A673 (cell line): ENCODE measurements around the gene SDK1. TPM values are rescaled to one million over a fixed set of nuclear protein-coding genes. Genes with fewer than 3 reads are reported as not detected.

Experiments used
- BruUV-seq: library from RNA; stranded (reverse); fragments of 400-500 nt; replicated peaks from 2 replicates; lab custom pipeline; 2021; lab: Mats Ljungman, UMichigan
- CTCF ChIA-PET: fragments of 300-600 bp; sonication (Branson Sonifier 250); formaldehyde crosslinking; loops from one replicate; lab custom pipeline; 2022; ENCODE audit warnings: antibody characterized with exemption; lab: Charles Lee
- POLR2A ChIA-PET: fragments of 300-600 bp; sonication (Branson Sonifier 250); formaldehyde crosslinking; loops from one replicate; lab custom pipeline; 2022; ENCODE audit warnings: antibody characterized with exemption; ENCODE audit not compliant: low non-redundant PET; lab: Charles Lee
- DNase-seq: peaks from one replicate; pipeline ENCODE4 v3.0.0-alpha.2; 2015; ENCODE audit warnings: low spot score
- H3K27ac ChIP-seq: fragments of 200-600 bp; sonication (generic); 2 replicates; pipeline ENCODE4 v1.5.1; 2016; ENCODE audit warnings: mixed run types, low read depth, mild to moderate bottlenecking, mixed read lengths, antibody characterized with exemption, low read length; ENCODE audit not compliant: poor library complexity, severe bottlenecking
- H3K27me3 ChIP-seq: fragments of 200-600 bp; sonication (generic); replicated peaks from 2 replicates; pipeline ENCODE4 v1.6.1; 2017; ENCODE audit warnings: mixed run types, low read depth, mild to moderate bottlenecking, mixed read lengths, antibody characterized with exemption, low read length; ENCODE audit not compliant: insufficient read depth, poor library complexity
- H3K36me3 ChIP-seq: fragments of 200-600 bp; sonication (generic); 2 replicates; pipeline ENCODE4 v1.6.1; 2016; ENCODE audit warnings: mixed run types, mild to moderate bottlenecking, mixed read lengths, antibody characterized with exemption, low read length; ENCODE audit not compliant: insufficient read depth, poor library complexity, severe bottlenecking
- H3K4me1 ChIP-seq: fragments of 200-600 bp; sonication (generic); 2 replicates; pipeline ENCODE4 v1.6.1; 2017; ENCODE audit warnings: mixed run types, mild to moderate bottlenecking, mixed read lengths, antibody characterized with exemption, low read length; ENCODE audit not compliant: insufficient read depth, poor library complexity, severe bottlenecking
- H3K4me3 ChIP-seq: fragments of 200-600 bp; sonication (generic); 2 replicates; pipeline ENCODE4 v1.5.1; 2016; ENCODE audit warnings: low read depth, mixed run types, mild to moderate bottlenecking, mixed read lengths, low read length; ENCODE audit not compliant: poor library complexity, severe bottlenecking
- H3K9me3 ChIP-seq: fragments of 200-600 bp; sonication (generic); 2 replicates; pipeline ENCODE4 v1.6.1; 2016; ENCODE audit warnings: mixed run types, low read depth, mild to moderate bottlenecking, mixed read lengths, antibody characterized with exemption, low read length; ENCODE audit not compliant: poor library complexity, severe bottlenecking
- EZH2 ChIP-seq: fragments of 200-600 bp; sonication (generic); IDR thresholded peaks from 2 replicates; pipeline ENCODE4 v1.6.1; 2017; ENCODE audit warnings: borderline replicate concordance, low read depth, mild to moderate bottlenecking, mixed read lengths, antibody characterized with exemption, low read length; ENCODE audit not compliant: poor library complexity, severe bottlenecking
- intact Hi-C: fragments of 100-400 bp; cut with micrococcal nuclease; formaldehyde crosslinking; loops from one replicate; pipeline ENCODE4 v1.10.0; 2022; ENCODE audit not compliant: unreplicated experiment
- total RNA-seq: library from RNA; stranded (reverse); gene quantifications from 2 replicates; pipeline ENCODE4 v1.2.3, GENCODE V29; 2021
- TF ChIP-seq, protein P1 (sequence below): fragments of 300-800, 200-600 bp; sonication (generic); conservative IDR thresholded peaks from 2 replicates; pipeline ENCODE4 v1.5.1; 2017; ENCODE audit warnings: low read depth, mild to moderate bottlenecking, antibody characterized with exemption, low read length, moderate library complexity, mixed read lengths

The SDK1 gene
- total RNA-seq, 1 experiment from 2014 or later, result 14.7 TPM

DNA sequence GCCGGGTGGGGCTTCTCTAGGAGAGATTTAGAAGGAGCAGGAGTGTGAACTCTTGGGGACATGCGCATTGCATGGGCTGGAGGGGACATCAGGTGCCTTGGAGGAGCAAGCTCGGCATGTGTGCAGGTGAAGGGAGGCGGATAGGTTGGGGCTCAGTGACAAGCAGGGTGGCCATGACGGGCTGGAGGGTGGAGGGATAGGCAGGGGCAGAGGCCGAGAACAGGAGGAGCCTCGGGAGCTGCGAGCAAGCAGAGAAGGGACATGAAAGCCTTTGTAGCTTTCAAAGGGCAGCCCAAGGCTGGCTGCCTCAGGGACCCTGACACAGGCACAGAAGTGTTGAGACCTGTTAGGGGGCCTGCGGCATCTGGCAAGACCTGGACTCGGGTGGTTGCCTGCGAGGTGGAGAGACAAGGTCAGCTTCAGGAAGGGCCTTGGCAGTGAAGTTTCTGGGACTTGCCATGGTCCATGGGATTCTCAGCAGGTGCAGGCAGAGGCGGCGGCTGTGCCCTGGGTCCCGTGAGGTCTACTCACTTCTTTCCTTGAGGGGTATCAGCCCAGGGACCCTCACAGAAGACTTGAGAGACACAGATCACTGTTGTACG, 664.8 kb downstream of the SDK1 start:
- BruUV-seq, result no TSS peak
- POLR2A ChIA-PET, result no interaction called here
- no peak for DNase-seq
- intact Hi-C loops, result no loop called here
- Histone ChIP-seq H3K9me3 (no peaks in the 10 kb centered on the region), H3K36me3 (no peaks in the 10 kb centered on the region), H3K27me3 (no peaks in the 10 kb centered on the region), H3K4me3 (no peak overlapping the region), H3K4me1 (no peaks in the 10 kb centered on the region), H3K27ac (no peak overlapping the region)
- TF ChIP-seq, protein P1, sequence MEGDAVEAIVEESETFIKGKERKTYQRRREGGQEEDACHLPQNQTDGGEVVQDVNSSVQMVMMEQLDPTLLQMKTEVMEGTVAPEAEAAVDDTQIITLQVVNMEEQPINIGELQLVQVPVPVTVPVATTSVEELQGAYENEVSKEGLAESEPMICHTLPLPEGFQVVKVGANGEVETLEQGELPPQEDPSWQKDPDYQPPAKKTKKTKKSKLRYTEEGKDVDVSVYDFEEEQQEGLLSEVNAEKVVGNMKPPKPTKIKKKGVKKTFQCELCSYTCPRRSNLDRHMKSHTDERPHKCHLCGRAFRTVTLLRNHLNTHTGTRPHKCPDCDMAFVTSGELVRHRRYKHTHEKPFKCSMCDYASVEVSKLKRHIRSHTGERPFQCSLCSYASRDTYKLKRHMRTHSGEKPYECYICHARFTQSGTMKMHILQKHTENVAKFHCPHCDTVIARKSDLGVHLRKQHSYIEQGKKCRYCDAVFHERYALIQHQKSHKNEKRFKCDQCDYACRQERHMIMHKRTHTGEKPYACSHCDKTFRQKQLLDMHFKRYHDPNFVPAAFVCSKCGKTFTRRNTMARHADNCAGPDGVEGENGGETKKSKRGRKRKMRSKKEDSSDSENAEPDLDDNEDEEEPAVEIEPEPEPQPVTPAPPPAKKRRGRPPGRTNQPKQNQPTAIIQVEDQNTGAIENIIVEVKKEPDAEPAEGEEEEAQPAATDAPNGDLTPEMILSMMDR, result no peak
- no peak for TF ChIP-seq EZH2
- CTCF ChIA-PET, result no interaction called here

DNA sequence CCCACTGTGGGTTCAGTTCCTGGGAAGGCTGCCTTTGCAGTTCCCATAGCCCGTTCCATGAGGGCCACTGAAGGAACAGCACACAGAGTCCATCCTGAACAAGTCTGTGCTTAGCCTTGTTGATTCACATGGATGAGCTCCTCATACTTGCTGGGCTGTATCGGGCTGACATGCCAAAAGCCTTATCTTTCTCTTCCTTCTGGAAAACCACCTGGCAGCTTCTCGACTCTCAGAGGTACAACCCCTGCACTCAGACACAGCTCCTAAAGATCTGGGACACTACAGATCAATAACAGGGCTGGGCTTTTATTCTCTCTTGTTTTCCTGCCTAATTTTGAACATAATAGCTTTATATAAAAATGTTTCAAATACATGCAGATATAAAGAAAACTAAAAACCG, 667.2 kb downstream of the SDK1 start:
- Histone ChIP-seq H3K4me3 (no peak overlapping the region), H3K27me3 (no peaks in the 10 kb centered on the region), H3K27ac (no peak overlapping the region), H3K4me1 (no peaks in the 10 kb centered on the region), H3K36me3 (no peaks in the 10 kb centered on the region), H3K9me3 (no peaks in the 10 kb centered on the region)
- ChIA-PET CTCF (no interaction called here), POLR2A (no interaction called here)
- no peak for DNase-seq
- no TSS peak for BruUV-seq
- TF ChIP-seq, protein P1, result no peak
- no peak for TF ChIP-seq EZH2
- intact Hi-C loops, result no loop called here

DNA sequence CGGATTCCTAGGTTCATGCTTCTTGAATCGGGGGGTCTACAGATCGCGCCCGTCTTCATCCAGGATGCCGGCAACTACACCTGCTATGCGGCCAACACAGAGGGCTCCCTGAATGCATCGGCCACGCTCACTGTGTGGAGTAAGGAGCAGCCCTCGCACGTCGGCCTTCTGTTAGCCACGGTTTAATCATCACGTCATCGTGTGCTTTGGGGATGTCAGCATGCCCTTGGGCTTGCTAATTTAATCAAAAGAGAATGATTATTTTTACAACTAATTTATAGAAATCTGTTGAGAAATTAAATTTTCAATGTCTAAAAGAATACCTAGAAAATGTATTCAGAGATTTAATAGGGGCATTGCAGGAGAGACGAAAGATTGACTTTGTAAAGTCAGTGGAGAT, 668.2 kb downstream of the SDK1 start:
- Histone ChIP-seq H3K4me3 (no peak overlapping the region), H3K27me3 (no peaks in the 10 kb centered on the region), H3K36me3 (no peaks in the 10 kb centered on the region), H3K9me3 (no peaks in the 10 kb centered on the region), H3K27ac (no peak overlapping the region), H3K4me1 (no peaks in the 10 kb centered on the region)
- DNase-seq, result no peak
- ChIA-PET CTCF (no interaction called here), POLR2A (no interaction called here)
- no peak for TF ChIP-seq EZH2
- TF ChIP-seq, protein P1, result no peak
- intact Hi-C loops, result no loop called here
- BruUV-seq, result no TSS peak
